NCI-H1105 treated with DMSO at 0.1 percent for 48 hours (cell line): Measurements from ENCODE around the gene ATAD2B.
"Not testable (repeated sequence)": the region's sequence is repeated elsewhere in the genome, so short reads cannot be mapped to it uniquely, and the experiment has no call there.

Experiments used
- DNase-seq: peaks from one replicate; lab custom pipeline; 2025; lab: John Stamatoyannopoulos, UW

Gene ATAD2B

GRCh38 chr2:23789012-23789411, 137.9 kb downstream of the ATAD2B start:
- no peak for DNase-seq

DNA sequence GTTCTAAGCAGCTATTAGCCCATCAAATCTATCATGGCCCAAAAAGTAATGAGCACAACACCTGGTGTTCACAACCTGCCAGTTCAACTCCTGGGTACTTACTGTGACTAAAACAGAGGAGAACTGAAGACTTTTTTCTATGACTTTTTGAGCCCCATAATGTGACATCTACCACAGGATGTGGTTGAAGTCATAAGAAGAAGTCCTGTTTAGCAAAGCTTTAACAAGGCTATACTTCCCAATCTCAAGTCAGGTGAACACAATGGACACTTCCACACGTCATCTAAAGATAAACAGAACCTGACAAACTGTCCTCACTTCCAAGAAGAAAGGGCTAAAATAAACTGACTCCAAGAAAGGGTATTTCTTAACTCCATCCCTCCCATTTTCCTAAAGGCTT, 138.8 kb downstream of the ATAD2B start:
- no peak for DNase-seq

DNA sequence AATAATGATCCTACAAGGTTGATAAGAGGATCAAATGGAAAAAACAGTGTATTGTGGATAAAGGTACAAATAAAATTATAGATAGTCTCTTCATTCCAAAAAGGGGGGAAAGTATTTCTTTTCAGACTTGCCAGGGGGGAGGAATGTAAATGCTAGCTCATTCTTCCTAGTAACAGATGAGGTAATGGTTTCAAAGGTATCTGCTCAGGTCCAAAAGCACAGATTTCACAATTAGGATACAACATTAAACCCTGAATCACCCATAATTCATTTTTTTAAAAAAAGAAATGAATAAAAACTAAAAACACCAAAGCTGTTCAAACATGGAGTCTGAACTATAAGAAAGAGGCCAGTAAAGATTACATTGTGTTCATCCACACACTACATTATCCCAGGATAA, 142.0 kb downstream of the ATAD2B start:
- DNase-seq: no peak

GRCh38 chr2:23782646-23783045, 144.3 kb downstream of the ATAD2B start:
- no peak for DNase-seq

- no peak for DNase-seq
Observed at GRCh38 chr2:23782126-23782525, 144.8 kb downstream of the ATAD2B start.

DNA sequence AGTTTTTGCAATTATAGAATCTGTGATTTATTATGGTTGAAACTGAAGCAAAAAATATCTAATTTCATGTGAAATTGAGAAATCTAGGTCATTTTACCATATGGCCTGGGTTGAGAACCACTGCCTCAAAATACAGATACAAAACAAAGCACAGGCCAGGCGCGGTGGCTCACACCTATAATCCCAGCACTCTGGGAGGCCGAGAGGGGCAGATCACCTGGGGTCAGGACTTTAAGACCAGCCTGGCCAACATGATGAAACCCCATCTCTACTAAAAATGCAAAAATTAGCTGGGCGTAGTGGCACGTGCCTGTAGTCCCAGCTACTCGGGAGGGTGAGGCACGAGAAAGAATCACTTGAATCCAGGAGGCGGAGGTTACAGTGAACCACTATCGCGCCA, 146.5 kb downstream of the ATAD2B start:
- DNase-seq: not testable (repeated sequence)

DNA sequence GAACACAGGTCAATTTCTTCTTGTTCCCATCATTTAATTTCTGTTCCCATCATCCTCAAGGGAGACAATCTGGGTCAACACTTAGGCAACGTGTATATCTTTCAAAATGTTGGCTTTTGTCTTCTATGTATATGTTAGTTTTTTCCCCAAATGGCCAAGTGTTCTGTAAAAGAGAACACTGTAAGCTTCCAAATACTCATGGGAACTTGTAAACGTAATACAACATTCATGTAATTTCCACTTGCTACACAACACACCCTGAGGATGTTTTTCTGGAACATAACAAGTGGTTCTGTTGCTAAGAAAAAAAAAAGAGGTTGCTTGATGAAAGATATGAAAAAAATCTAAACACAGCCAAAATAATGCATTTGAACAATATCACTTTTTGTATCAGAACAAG, 149.1 kb downstream of the ATAD2B start:
- no peak for DNase-seq

DNA sequence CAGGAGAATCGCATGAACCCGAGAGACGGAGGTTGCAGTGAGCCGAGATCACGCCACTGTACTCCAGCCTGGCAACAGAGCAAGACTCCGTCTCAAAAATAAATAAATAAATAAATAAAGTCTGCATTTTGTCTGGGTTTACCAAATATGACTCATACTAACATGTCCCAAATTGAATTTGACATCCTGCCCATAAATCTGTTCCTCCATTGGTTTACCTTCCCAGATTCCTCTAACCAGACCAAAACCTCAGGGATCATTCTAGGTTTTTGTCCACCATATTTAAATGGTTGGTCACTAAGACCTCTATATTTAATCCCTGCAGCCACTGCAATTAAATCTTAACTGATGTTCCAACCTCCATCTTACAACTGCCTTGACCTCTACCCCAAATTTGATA, 150.9 kb downstream of the ATAD2B start:
- DNase-seq: no peak

DNA sequence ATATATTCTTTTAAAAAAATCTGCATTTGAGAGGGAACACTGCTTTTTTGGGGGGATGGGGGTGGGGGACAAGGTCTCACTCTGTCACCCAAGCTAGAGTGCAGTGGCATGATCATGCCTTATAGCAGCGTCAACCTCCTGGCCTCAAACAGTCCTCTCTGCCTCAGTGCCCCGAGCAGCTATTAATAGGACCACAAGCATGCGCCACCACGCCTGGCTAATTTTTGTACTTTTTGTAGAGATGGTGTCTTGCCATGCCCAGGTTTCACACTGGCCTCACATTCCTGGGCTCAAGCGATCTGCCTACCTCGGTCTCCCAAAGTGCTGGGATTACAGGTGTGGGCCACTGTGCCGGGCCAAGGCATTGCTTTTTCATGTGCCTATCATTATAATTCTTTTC, 154.2 kb downstream of the ATAD2B start:
- no peak for DNase-seq

DNA sequence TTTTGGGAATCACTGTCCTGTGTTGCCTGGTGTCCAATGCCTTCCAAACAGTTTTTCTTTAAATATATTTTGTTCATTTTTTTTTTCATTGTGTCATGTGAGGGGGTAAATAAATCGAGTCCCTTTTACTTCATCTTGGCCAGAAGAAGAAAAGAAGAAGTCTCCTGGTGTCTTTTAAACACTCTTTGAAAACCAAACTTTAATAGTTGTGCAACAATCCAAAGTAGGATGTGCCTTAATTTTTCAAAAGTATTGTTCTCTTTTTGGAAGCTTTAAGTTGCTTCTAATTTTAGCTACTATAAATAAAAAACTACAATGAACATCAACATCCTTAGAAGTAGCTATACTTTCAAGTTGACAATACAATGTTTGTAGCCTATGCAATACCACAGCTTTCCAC, 154.9 kb downstream of the ATAD2B start:
- no peak for DNase-seq

DNA sequence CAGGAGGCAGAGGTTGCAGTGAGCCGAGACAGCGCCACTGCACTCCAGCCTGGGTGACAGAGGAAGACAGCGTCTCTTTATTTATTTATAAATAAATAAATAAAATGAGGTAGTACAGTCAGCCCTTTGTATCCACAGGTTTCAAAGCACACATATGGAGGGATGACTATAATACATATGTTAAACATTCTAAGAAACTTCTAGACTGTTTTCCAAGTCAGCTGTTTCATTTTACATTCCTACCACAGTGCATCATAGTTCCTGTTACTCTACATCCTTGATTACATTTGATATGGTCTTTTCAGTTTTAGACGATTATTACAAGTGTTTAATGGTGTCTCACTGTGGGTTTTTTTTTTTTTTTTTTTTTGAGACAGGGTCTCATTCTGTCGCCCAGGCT, 157.6 kb downstream of the ATAD2B start:
- DNase-seq: no peak

GRCh38 chr2:23767876-23768621, 158.9 kb downstream of the ATAD2B start:
- DNase-seq: no peak

DNA sequence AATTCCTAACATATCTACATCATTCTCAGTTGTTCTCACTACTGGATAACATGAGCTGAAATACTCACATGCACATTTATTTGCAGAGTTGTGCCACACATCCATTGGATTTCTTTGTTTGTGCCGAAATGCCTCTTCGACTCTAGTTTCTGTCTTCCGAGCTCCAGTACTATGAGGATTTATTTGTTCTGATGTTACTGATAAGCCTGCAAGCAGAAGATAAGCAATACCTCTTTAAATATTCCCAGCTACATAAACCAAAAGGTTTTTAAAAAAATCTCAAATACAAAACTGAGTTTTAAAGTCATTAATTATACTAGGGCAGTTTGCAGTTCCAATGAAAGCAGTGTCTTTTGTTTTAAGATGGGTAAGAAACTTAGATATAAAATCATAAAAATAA, 164.8 kb downstream of the ATAD2B start:
- no peak for DNase-seq

DNA sequence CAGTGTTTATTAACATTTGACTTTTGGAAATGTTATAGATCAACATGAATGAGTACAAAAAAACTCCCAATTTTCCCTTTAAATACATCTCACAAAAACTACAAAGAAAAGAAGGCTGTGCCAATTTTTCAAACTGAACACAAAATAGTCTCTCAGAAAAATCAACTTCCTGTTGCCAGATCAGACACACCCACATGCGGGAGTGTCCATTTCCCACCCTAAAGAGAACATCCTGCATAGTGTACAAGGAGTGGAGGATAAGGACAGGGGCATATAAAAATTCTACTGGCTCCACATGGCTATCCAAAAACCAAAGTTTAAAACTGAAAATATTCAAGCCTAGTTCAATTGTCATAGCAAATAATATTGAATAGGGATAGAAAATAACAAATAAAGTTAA, 165.3 kb downstream of the ATAD2B start:
- no peak for DNase-seq

DNA sequence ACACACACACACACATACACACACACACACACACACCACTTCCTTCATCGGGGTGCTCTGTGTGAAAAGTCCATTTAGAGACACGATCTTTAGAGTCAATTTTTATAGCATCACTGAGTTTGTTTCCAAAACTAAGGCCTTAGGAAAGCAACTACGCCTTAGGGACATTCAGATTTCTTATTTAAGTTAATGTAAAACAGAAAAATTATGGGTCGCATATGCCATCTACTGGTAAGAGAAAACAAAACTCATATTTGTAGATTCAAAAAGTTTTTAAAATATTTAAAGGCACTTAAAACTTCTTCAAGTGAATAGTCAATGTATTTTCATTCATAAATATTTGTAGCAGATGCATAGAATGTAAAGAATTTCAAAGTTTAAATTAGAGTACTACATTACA, 166.2 kb downstream of the ATAD2B start:
- peak; percentile 8 for DNase-seq

DNA sequence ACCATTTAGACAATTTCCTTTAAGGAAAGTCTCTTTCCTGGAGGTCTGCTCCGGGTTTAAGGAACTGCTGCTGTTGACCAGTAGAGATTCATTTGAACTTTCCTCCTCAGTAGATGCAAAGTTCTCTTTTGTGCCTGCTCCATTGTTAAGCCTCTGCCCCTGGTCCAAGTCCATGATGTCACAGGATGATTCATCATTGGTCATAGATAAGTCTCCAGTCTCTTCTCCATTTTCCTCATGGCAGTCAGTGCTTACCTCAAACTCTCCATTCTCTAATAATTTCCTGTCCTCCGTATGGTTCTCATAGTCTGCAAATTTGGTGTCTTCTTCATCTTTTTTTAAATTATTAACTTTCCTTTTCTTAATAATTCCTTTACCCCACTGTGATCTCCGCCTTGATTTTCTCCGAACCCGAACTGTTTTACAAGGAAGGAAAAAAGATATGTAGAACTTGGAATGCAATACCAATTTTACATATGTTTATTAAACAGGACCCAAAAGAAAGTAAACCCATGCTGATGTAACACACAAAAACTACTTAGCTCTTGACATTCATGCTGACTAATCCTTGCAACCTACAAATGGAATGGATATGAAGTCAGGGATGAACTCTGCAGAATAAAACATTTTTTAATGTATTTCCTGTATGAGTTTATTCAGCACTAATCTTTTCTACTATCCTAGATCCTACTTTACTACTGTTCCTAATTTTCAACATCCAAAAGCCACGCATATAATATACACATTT, 169.1 kb downstream of the ATAD2B start:
- no peak for DNase-seq

DNA sequence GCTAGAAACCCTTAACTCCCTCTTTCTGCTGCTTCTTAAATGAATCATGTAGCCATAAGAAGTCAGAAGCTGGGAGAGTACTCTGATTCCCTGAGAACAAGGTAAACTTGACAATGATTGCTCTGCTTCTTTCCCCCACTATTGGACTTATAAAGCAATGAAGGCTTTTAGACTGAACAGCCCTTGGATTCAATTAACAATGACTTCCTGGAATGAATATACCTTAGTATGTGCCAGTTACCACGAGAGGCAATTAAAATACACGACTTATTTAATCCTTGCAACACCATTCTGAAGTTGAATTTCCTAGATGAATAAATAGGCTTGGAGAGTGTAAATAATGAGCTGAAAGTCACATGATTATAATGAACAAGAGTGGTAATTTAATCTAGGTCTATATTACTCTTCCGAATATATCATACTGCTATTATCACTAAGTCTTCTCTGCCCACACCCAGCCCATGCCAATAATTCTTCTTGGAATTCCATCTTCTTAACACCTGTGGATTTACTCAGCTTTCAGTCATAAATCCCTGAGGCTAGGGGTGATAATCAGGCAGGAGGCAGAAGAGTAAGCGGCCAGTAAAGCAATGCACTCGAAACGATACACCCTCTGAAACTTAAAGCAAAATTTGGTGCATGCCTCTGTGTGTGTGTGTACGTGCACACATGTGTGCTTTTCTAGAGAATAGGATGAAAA, 170.2 kb downstream of the ATAD2B start:
- DNase-seq: peak; percentile 42

DNA sequence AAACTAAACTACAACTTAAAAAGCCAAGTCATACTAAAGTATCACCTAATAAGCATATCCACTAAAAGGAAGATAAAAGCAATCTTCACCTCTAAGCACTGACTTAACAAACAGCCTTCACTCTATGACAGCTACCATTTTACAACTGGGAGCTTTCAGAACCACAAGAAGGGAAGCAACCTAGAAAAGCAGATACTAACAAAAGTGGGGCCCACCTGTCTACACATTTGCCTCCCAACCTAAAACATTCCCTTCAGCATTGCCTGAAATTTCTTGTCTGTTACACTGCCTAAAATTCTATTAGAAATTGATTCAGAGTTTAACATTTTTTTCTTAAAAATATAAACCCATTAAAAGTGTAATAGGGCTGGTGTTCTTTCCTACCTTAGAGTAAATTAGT, 172.0 kb downstream of the ATAD2B start:
- no peak for DNase-seq

DNA sequence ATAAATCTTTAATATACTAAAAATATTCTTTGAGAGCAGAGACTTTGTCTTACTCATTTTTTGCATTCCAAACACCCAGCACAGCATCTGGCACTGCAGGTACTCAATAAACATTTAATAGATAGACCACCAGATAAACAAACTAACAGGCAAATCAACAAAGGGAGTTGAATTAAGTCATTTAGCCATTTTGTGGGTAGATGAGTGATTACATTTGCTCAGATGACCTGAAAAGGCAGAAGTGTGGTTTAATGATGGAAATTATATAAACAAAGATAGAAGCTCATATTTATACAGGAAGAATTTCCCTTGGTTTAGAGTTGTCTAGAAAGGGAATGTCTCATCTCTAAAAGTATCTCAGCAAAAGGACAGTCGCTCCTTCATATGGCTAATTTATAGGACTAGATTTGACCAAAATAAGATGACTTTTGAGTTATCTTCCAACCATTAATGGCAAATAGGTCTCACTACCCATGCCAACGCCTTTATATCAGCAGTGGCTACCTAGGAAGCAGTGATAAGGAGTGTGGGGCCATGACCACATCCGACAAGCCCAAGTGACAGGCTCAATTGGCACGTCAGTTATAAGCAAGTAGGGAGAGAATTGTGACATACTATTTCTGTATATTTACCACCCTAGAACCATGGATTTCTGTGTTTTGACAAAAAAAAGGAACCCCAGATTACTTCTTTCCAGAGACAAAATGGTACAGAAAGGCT, 173.5 kb downstream of the ATAD2B start:
- DNase-seq: no peak

- DNase-seq: no peak
Observed at GRCh38 chr2:23751747-23752265, 175.1 kb downstream of the ATAD2B start.

- no peak for DNase-seq
Observed at GRCh38 chr2:23746141-23746863, 180.6 kb downstream of the ATAD2B start.

GRCh38 chr2:23745726-23746105, 181.2 kb downstream of the ATAD2B start:
- no peak for DNase-seq
